HepG2 (cell line): ENCODE measurements around the gene DNAJC18. TPM values are rescaled to one million over a fixed set of nuclear protein-coding genes. Genes with fewer than 3 reads are reported as not detected.

Source experiments
- CBX5 ChIP-seq: sonication (generic); formaldehyde crosslinking; IDR thresholded peaks from 2 replicates; pipeline ENCODE4 v1.4.0; 2020; ENCODE audit warnings: missing genetic modification reagents, borderline replicate concordance
- CTCF ChIP-seq: sonication (generic); formaldehyde crosslinking; IDR thresholded peaks from 2 replicates; pipeline ENCODE4 v1.5.0; 2020; ENCODE audit warnings: mild to moderate bottlenecking, missing genetic modification reagents, moderate library complexity
- DPF2 ChIP-seq: sonication (generic); formaldehyde crosslinking; IDR thresholded peaks from 2 replicates; pipeline ENCODE4 v1.4.0; 2020; ENCODE audit warnings: mild to moderate bottlenecking, low read depth, missing genetic modification reagents, borderline replicate concordance
- ESRRA ChIP-seq: sonication (generic); formaldehyde crosslinking; IDR thresholded peaks from 2 replicates; pipeline ENCODE4 v1.5.1; 2020; ENCODE audit warnings: mild to moderate bottlenecking, low read depth, missing genetic modification reagents
- FLYWCH1 ChIP-seq: sonication (generic); formaldehyde crosslinking; IDR thresholded peaks from 2 replicates; pipeline ENCODE4 v1.8.1; 2023; ENCODE audit warnings: mild to moderate bottlenecking, missing genetic modification reagents
- KDM5B ChIP-seq: sonication (generic); formaldehyde crosslinking; IDR thresholded peaks from 2 replicates; pipeline ENCODE4 v1.4.0; 2020; ENCODE audit warnings: missing genetic modification reagents, mild to moderate bottlenecking, borderline replicate concordance
- MTA1 ChIP-seq: sonication (generic); formaldehyde crosslinking; IDR thresholded peaks from 2 replicates; pipeline ENCODE4 v1.4.0; 2020; ENCODE audit warnings: missing genetic modification reagents, mild to moderate bottlenecking, borderline replicate concordance
- PAF1 ChIP-seq: IDR thresholded peaks from 2 replicates; pipeline ENCODE4 v1.6.1; 2016; ENCODE audit warnings: missing genetic modification reagents, missing compliant biosample characterization
- PREB ChIP-seq: sonication (generic); formaldehyde crosslinking; IDR thresholded peaks from 2 replicates; pipeline ENCODE4 v1.4.0; 2020; ENCODE audit warnings: missing genetic modification reagents
- RARA ChIP-seq: IDR thresholded peaks from 2 replicates; pipeline ENCODE4 v1.6.1; 2016; ENCODE audit warnings: missing genetic modification reagents, missing compliant biosample characterization
- RELA ChIP-seq: sonication (generic); formaldehyde crosslinking; IDR thresholded peaks from 2 replicates; pipeline ENCODE4 v1.4.0; 2020; ENCODE audit warnings: missing genetic modification reagents
- SAP130 ChIP-seq: IDR thresholded peaks from 2 replicates; pipeline ENCODE4 v1.6.1; 2016; ENCODE audit warnings: low read depth
- TEAD2 ChIP-seq: sonication (generic); formaldehyde crosslinking; IDR thresholded peaks from 2 replicates; pipeline ENCODE4 v1.9.0; 2021; ENCODE audit warnings: missing genetic modification reagents
- TFAP4 ChIP-seq: sonication (generic); IDR thresholded peaks from 2 replicates; pipeline ENCODE4 v1.6.1; 2016; ENCODE audit warnings: low read depth, borderline replicate concordance
- UBTF ChIP-seq: sonication (generic); formaldehyde crosslinking; IDR thresholded peaks from 2 replicates; pipeline ENCODE4 v1.4.0; 2020; ENCODE audit warnings: mild to moderate bottlenecking, missing genetic modification reagents
- ZNF30 ChIP-seq: sonication (generic); formaldehyde crosslinking; IDR thresholded peaks from 2 replicates; pipeline ENCODE4 v1.5.0; 2020; ENCODE audit warnings: mild to moderate bottlenecking, missing genetic modification reagents
- ZNF432 ChIP-seq: sonication (generic); formaldehyde crosslinking; IDR thresholded peaks from 2 replicates; pipeline ENCODE4 v1.5.0; 2020; ENCODE audit warnings: missing genetic modification reagents, mild to moderate bottlenecking, borderline replicate concordance
- ZNF580 ChIP-seq: IDR thresholded peaks from 2 replicates; pipeline ENCODE4 v1.6.1; 2016; ENCODE audit warnings: low read depth, borderline replicate concordance
- ZNF678 ChIP-seq: sonication (generic); formaldehyde crosslinking; IDR thresholded peaks from 2 replicates; pipeline ENCODE4 v1.4.0; 2020; ENCODE audit warnings: mild to moderate bottlenecking, missing genetic modification reagents
- ZNF781 ChIP-seq: sonication (generic); formaldehyde crosslinking; IDR thresholded peaks from 2 replicates; pipeline ENCODE4 v1.5.1; 2020; ENCODE audit warnings: borderline replicate concordance, mild to moderate bottlenecking, missing genetic modification reagents; ENCODE audit errors: not compliant biosample characterization
- polyA plus RNA-seq, 8 experiments: library from polyadenylated mRNA; depleted of rRNA in 3 of 8; stranded (reverse) in 7 of 8; unstranded in 1 of 8; fragments of >200 nt; fragmentation: Illumina TruSeq in 4 of 8; extraction: Trizol in 4 of 8; gene quantifications; 2 replicates each; pipeline versions ENCODE4 v1.2.1 to v1.2.3, GENCODE V29; 2011 to 2016; ENCODE audit warnings: low read depth in 4 of 8, missing spikeins in 1 of 8, mixed read lengths in 1 of 8; ENCODE audit not compliant: insufficient read depth in 1 of 8
- total RNA-seq, 5 experiments: library from RNA; depleted of rRNA; stranded (reverse); fragments of >200 nt; fragmentation: Illumina TruSeq; extraction: Trizol; gene quantifications; 2 replicates each; pipeline ENCODE4 v1.2.3, GENCODE V29; 2016; ENCODE audit warnings: low read depth in 1 of 5

Gene DNAJC18
- total and polyA plus RNA-seq, 2 of the 13 experiments (the other 11 are each of a cell fraction or from before 2014, with no cell fraction given): 6.5 to 6.6 TPM

- TF ChIP-seq UBTF (peak; percentile 38; the same call in 1 of the 2 replicates), CTCF (CRISPR knock-in tag) (peak; percentile 2), KDM5B (CRISPR knock-in tag) (peak; percentile 23; the same call in 1 of the 2 replicates), ZNF781 (CRISPR knock-in tag) (peak; percentile 22), MTA1 (CRISPR knock-in tag) (peak; percentile 87), ZNF580 (peak; percentile 59; the same call in 1 of the 2 replicates), ZNF432 (CRISPR knock-in tag) (no peak), PREB (CRISPR knock-in tag) (no peak), DPF2 (peak; percentile 16; the same call in 1 of the 2 replicates), TFAP4 (peak; percentile 43; the same call in 1 of the 2 replicates), FLYWCH1 (CRISPR knock-in tag) (no peak), ZNF678 (no peak), RELA (CRISPR knock-in tag) (peak; percentile 26; the same call in 1 of the 2 replicates), RARA (no peak), SAP130 (CRISPR knock-in tag) (peak; percentile 73), ESRRA (peak; percentile 99), TEAD2 (CRISPR knock-in tag) (no peak), PAF1 (CRISPR knock-in tag) (no peak), CBX5 (CRISPR knock-in tag) (no peak), ZNF30 (no peak)
Measured at GRCh38 chr5:139388198-139388821, 51.0 kb downstream of the DNAJC18 start (continued).
